MM.1S (cell line): ENCODE results near the gene RAB11FIP2.

Source experiments
- EZH2phosphoT487 ChIP-seq: fragments of 300-600 bp; sonication (generic); IDR thresholded peaks from 2 replicates; pipeline ENCODE4 v1.6.1; 2018; ENCODE audit warnings: antibody characterized with exemption, low read length
- TF ChIP-seq, protein P1 (sequence below): fragments of 300-600 bp; sonication (generic); IDR thresholded peaks from 2 replicates; pipeline ENCODE4 v1.5.1; 2016; ENCODE audit warnings: antibody characterized with exemption, low read length, mixed read lengths

DNA sequence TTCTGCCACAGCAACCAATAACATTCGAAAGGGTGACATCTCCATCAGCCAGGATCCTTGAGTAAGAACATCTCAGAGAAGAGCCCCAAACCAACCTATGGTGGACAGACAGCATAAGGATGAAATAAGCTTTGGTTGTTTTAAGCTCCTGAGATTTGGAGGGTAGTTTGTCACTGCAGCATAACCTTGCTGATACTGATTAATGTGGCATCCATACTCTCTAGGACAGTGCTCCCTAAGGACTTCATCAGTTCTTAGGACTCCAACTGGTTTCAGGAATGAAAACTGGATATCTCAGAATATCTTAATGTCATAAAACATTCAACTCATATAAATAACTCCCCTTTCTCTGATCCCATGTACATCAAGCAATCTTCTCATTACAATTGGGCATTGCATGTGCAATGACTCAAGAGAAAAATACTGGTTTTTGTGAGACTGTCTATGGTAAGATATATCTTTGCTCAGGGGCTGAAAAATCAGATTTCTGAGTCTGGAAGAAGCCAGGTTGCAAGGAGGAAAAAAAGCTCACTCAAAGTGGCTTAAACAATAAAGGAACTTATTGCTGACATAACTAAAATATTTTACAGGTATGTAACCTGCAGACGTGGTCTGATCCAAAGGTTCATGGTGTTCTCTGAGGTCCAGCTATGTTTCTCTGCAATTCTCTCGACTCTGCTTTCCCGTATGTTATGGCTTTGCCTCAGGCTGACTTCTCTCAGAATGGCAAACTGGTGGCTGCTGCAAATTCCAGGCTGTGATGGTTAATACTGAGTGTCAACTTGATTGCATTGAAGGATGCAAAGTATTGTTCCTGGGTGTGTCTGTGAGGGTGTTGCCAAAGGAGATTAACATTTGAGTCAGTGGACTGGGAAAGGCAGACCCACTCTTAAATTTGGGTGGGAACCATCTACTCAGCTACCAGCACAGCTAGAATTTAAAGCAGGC is 65.7 kb downstream of the RAB11FIP2 start:
- no peak for TF ChIP-seq EZH2phosphoT487
- TF ChIP-seq, protein P1, sequence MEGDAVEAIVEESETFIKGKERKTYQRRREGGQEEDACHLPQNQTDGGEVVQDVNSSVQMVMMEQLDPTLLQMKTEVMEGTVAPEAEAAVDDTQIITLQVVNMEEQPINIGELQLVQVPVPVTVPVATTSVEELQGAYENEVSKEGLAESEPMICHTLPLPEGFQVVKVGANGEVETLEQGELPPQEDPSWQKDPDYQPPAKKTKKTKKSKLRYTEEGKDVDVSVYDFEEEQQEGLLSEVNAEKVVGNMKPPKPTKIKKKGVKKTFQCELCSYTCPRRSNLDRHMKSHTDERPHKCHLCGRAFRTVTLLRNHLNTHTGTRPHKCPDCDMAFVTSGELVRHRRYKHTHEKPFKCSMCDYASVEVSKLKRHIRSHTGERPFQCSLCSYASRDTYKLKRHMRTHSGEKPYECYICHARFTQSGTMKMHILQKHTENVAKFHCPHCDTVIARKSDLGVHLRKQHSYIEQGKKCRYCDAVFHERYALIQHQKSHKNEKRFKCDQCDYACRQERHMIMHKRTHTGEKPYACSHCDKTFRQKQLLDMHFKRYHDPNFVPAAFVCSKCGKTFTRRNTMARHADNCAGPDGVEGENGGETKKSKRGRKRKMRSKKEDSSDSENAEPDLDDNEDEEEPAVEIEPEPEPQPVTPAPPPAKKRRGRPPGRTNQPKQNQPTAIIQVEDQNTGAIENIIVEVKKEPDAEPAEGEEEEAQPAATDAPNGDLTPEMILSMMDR: no peak
